Gastrocnemius medialis (tissue), 4 donors: ENCODE measurements around the gene PCDH9. TPM values are rescaled to one million over a fixed set of nuclear protein-coding genes. Genes with fewer than 3 reads are reported as not detected.

Source experiments
- ATAC-seq, 2 donors: fragments of 150-250 bp; one replicate each; pipeline ENCODE4 v1.9.1; 2016
- DNase-seq, 2 donors: peaks; one replicate each; pipeline ENCODE4 v3.0.0-alpha.2; 2019
- H3K27ac ChIP-seq, 4 donors: fragments of 200-600 bp; sonication (generic); 1 replicate in 1 of 4; 2 replicates in 3 of 4; pipeline ENCODE4 v1.5.1; 2016 to 2018; ENCODE audit warnings: mild to moderate bottlenecking in 2 of 4, moderate library complexity in 1 of 4
- H3K27me3 ChIP-seq, 3 donors: fragments of 200-600 bp; sonication (generic) in 2 of 3; 1 replicate in 1 of 3; 2 replicates in 2 of 3; pipeline versions ENCODE4 v1.5.1 to v1.6.0; 2016 to 2019; ENCODE audit warnings: mild to moderate bottlenecking in 1 of 3, moderate library complexity in 1 of 3
- H3K36me3 ChIP-seq, 2 donors: fragments of 200-600 bp; sonication (generic) in 1 of 2; one replicate each; pipeline ENCODE4 v1.5.1; 2017 to 2018
- H3K4me1 ChIP-seq, 2 donors: fragments of 200-600 bp; sonication (generic) in 1 of 2; one replicate each; pipeline ENCODE4 v1.5.1; 2016 to 2017; ENCODE audit warnings: mild to moderate bottlenecking in 2 of 2
- H3K4me3 ChIP-seq, 4 donors: fragments of 200-600 bp; sonication (generic) in 3 of 4; 1 replicate in 1 of 4; 2 replicates in 3 of 4; pipeline ENCODE4 v1.5.1; 2016 to 2019; ENCODE audit warnings: mild to moderate bottlenecking in 2 of 4
- H3K9me3 ChIP-seq, 3 donors: fragments of 200-600 bp; sonication (generic) in 2 of 3; 1 replicate in 1 of 3; 2 replicates in 2 of 3; pipeline ENCODE4 v1.5.1; 2016 to 2019
- CTCF ChIP-seq, 5 experiments: fragments of 450-650 bp in 3 of 5; fragments of 200-600 bp in 2 of 5; sonication (generic) in 2 of 5; IDR thresholded peaks in 4 of 5; conservative IDR thresholded peaks in 1 of 5; 1 replicate in 4 of 5; 2 replicates in 1 of 5; pipeline ENCODE4 v1.5.1; 2016 to 2019; ENCODE audit warnings: antibody characterized with exemption in 5 of 5, mild to moderate bottlenecking in 3 of 5, moderate library complexity in 3 of 5
- POLR2A ChIP-seq, 2 donors: fragments of 450-650 bp; IDR thresholded peaks; one replicate each; pipeline ENCODE4 v1.6.1; 2017; ENCODE audit warnings: antibody characterized with exemption in 2 of 2, mild to moderate bottlenecking in 2 of 2, moderate library complexity in 2 of 2
- in situ Hi-C, 4 donors: fragments of 200-750 bp; cut with MboI; loops; one replicate each; pipeline versions ENCODE4 v1.15.0 to v1.8.0; 2017; ENCODE audit warnings: low sequenced_read_pairs in 4 of 4
- intact Hi-C: fragments of 100-400 bp; cut with DNase I; formaldehyde crosslinking; loops from one replicate; pipeline ENCODE4 v1.15.1; 2023; ENCODE audit warnings: low total_unique reads
- total RNA-seq, 4 donors: library from RNA; depleted of rRNA; stranded (reverse); fragments of >200 nt; gene quantifications; one replicate each; pipeline versions ENCODE4 v1.1.0 to v1.2.3, GENCODE V29; 2016

The PCDH9 gene
- total RNA-seq, 4 donors from 2014 or later: 1.4 to 2.1 (median 1.9) TPM

GRCh38 chr13:66830940-66831716 is 399.0 kb downstream of the PCDH9 start:
- Histone ChIP-seq H3K27ac (no peak overlapping the region), H3K27me3 (no peaks in the 10 kb centered on the region), H3K4me1 (peaks cover 4 to 10% of the 10 kb centered on the region in 2 donors), H3K36me3 (no peaks in the 10 kb centered on the region), H3K4me3 (no peak overlapping the region), H3K9me3 (no peaks in the 10 kb centered on the region)
- DNase-seq (no peak), ATAC-seq (no peak)
- no peak for TF ChIP-seq CTCF (IDR thresholded peaks at IDR 0.05 in 4 of 5, conservative IDR thresholded peaks at IDR 0.05 in 1 of 5)
- TF ChIP-seq POLR2A (IDR thresholded peaks at IDR 0.05): no peak
- in situ Hi-C loops (no loop called here), intact Hi-C loops (no loop called here)

GRCh38 chr13:66829803-66830202 is 400.3 kb downstream of the PCDH9 start:
- in situ Hi-C loops (no loop called here), intact Hi-C loops (no loop called here)
- no peak for ATAC-seq
- no peak overlapping the region for H3K4me3 ChIP-seq
- H3K27me3 ChIP-seq: no peaks in the 10 kb centered on the region
- no peaks in the 10 kb centered on the region for H3K9me3 ChIP-seq
- no peak overlapping the region for H3K27ac ChIP-seq
- no peaks in the 10 kb centered on the region for H3K36me3 ChIP-seq
- DNase-seq: no peak
- H3K4me1 ChIP-seq: peaks cover 0 to 3% of the 10 kb centered on the region in 2 donors
- no peak for TF ChIP-seq POLR2A (IDR thresholded peaks at IDR 0.05)
- TF ChIP-seq CTCF (IDR thresholded peaks at IDR 0.05 in 4 of 5, conservative IDR thresholded peaks at IDR 0.05 in 1 of 5): no peak

GRCh38 chr13:66826398-66826797 is 403.7 kb downstream of the PCDH9 start:
- Histone ChIP-seq H3K27me3 (no peaks in the 10 kb centered on the region), H3K36me3 (no peaks in the 10 kb centered on the region), H3K4me3 (no peak overlapping the region), H3K9me3 (no peaks in the 10 kb centered on the region), H3K27ac (no peak overlapping the region), H3K4me1 (no peaks in the 10 kb centered on the region)
- in situ Hi-C loops (no loop called here), intact Hi-C loops (no loop called here)
- no peak for TF ChIP-seq POLR2A (IDR thresholded peaks at IDR 0.05)
- TF ChIP-seq CTCF (IDR thresholded peaks at IDR 0.05 in 4 of 5, conservative IDR thresholded peaks at IDR 0.05 in 1 of 5): no peak
- DNase-seq: no peak
- ATAC-seq: no peak

- H3K9me3 ChIP-seq: no peaks in the 10 kb centered on the region
- no peak overlapping the region for H3K4me3 ChIP-seq
- H3K4me1 ChIP-seq: no peaks in the 10 kb centered on the region
- intact Hi-C loops: no loop called here
- in situ Hi-C loops: no loop called here
- no peaks in the 10 kb centered on the region for H3K36me3 ChIP-seq
- TF ChIP-seq POLR2A (IDR thresholded peaks at IDR 0.05): no peak
- no peak for TF ChIP-seq CTCF (IDR thresholded peaks at IDR 0.05 in 4 of 5, conservative IDR thresholded peaks at IDR 0.05 in 1 of 5)
- ATAC-seq (no peak), DNase-seq (no peak)
- no peaks in the 10 kb centered on the region for H3K27me3 ChIP-seq
- no peak overlapping the region for H3K27ac ChIP-seq
Measured at GRCh38 chr13:66821551-66821950, 408.6 kb downstream of the PCDH9 start.

GRCh38 chr13:66811455-66811854 is 418.7 kb downstream of the PCDH9 start:
- no peak for DNase-seq
- intact Hi-C loops (no loop called here), in situ Hi-C loops (no loop called here)
- H3K9me3 ChIP-seq: no peaks in the 10 kb centered on the region
- TF ChIP-seq CTCF (IDR thresholded peaks at IDR 0.05 in 4 of 5, conservative IDR thresholded peaks at IDR 0.05 in 1 of 5) (no peak), POLR2A (IDR thresholded peaks at IDR 0.05) (no peak)
- no peak overlapping the region for H3K4me3 ChIP-seq
- no peaks in the 10 kb centered on the region for H3K36me3 ChIP-seq
- no peak overlapping the region for H3K27ac ChIP-seq
- ATAC-seq: no peak
- no peaks in the 10 kb centered on the region for H3K4me1 ChIP-seq
- H3K27me3 ChIP-seq: no peaks in the 10 kb centered on the region
